K562 (cell line): ENCODE data around the gene KBTBD4. TPM values are rescaled to one million over a fixed set of nuclear protein-coding genes. Genes with fewer than 3 reads are reported as not detected.

Experiments
- BDP1 ChIP-seq: IDR thresholded peaks from 3 replicates; pipeline ENCODE4 v1.6.1; 2011; ENCODE audit not compliant: insufficient read length, insufficient read depth
- FOXO4 ChIP-seq: fragments of 450-650 bp; formaldehyde crosslinking; IDR thresholded peaks from 2 replicates; pipeline ENCODE4 v1.4.0; 2020; ENCODE audit warnings: mild to moderate bottlenecking, moderate library complexity
- GATA2 ChIP-seq: sonication (generic); formaldehyde crosslinking; IDR thresholded peaks from 2 replicates; pipeline ENCODE4 v1.4.0; 2020; ENCODE audit warnings: mild to moderate bottlenecking, missing genetic modification reagents
- HDAC2 ChIP-seq: fragments of 450-650 bp; IDR thresholded peaks from 2 replicates; pipeline ENCODE4 v1.6.1; 2016; ENCODE audit warnings: mild to moderate bottlenecking
- JUN ChIP-seq, 2 experiments: sonication (generic) in 1 of 2; formaldehyde crosslinking in 1 of 2; IDR thresholded peaks; 2 replicates each; pipeline versions ENCODE4 v1.6.1 to v1.8.0; 2012 to 2022; ENCODE audit warnings: borderline replicate concordance in 2 of 2, mild to moderate bottlenecking in 2 of 2, improper control_type of control experiment in 1 of 2, low read depth in 1 of 2, low read length in 1 of 2, missing genetic modification reagents in 1 of 2
- L3MBTL2 ChIP-seq: fragments of 450-650 bp; IDR thresholded peaks from 2 replicates; pipeline ENCODE4 v1.6.1; 2016; ENCODE audit warnings: mild to moderate bottlenecking, moderate library complexity
- PBX2 ChIP-seq, 2 experiments: IDR thresholded peaks in 1 of 2; conservative IDR thresholded peaks in 1 of 2; 2 replicates each; pipeline ENCODE4 v1.6.1; 2016; ENCODE audit warnings: low read depth in 2 of 2, mild to moderate bottlenecking in 1 of 2, missing compliant biosample characterization in 1 of 2, missing genetic modification characterization in 1 of 2, moderate library complexity in 1 of 2
- PKNOX1 ChIP-seq: fragments of 450-650 bp; IDR thresholded peaks from 2 replicates; pipeline ENCODE4 v1.6.1; 2016
- ZNF507 ChIP-seq: conservative IDR thresholded peaks from 2 replicates; pipeline ENCODE4 v1.6.1; 2017; ENCODE audit warnings: missing genetic modification characterization, missing compliant biosample characterization
- polyA plus RNA-seq, 8 experiments: library from polyadenylated mRNA; depleted of rRNA in 4 of 8; stranded (reverse) in 5 of 8; unstranded in 3 of 8; fragments of >200 nt; fragmentation: Nextera tagmentation in 2 of 8; fragmentation: Illumina TruSeq in 1 of 8; extraction: Ambion mirVana in 2 of 8; extraction: Trizol in 1 of 8; gene quantifications; 2 replicates each; pipeline versions ENCODE4 v1.2.1 to v1.2.3, GENCODE V29; 2011 to 2014; ENCODE audit warnings: inconsistent platforms in 1 of 8, missing spikeins in 1 of 8
- total RNA-seq, 7 experiments: library from RNA; depleted of rRNA in 6 of 7; stranded (reverse); fragments of >200 nt in 6 of 7; fragmentation: Illumina TruSeq in 2 of 7; extraction: Trizol in 2 of 7; gene quantifications; 2 replicates each; pipeline versions ENCODE4 v1.2.1 to v1.2.3, GENCODE V29; 2011 to 2021; ENCODE audit warnings: low replicate concordance in 1 of 7
- TF ChIP-seq, protein P1 (sequence below), 2 experiments: fragments of 450-650 bp in 1 of 2; sonication (generic) in 1 of 2; formaldehyde crosslinking in 1 of 2; IDR thresholded peaks; 2 replicates each; pipeline versions ENCODE4 v1.7.1 to v1.9.0; 2016 to 2022; ENCODE audit warnings: inconsistent platforms in 1 of 2, mild to moderate bottlenecking in 1 of 2, missing genetic modification reagents in 1 of 2
- TF ChIP-seq, protein P2 (sequence below): fragments of 250-450 bp; sonication (Bioruptor Pico); IDR thresholded peaks from 2 replicates; pipeline ENCODE4 v1.4.0; 2020

The KBTBD4 gene
- total and polyA plus RNA-seq, 9 of the 15 experiments (the other 6 are each of a cell fraction or from before 2014, with no cell fraction given) = 7.0 to 33.9 (median 13.3) TPM

- TF ChIP-seq PBX2 (CRISPR knock-in tag; IDR thresholded peaks at IDR 0.05; ENCODE audit: low read depth) (no peak), PBX2 (tag; conservative IDR thresholded peaks at IDR 0.05; ENCODE audit: low read depth) (no peak), HDAC2 (no peak), L3MBTL2 (no peak), BDP1 (no peak), FOXO4 (CRISPR knock-in tag) (no peak), ZNF507 (tag) (no peak), PKNOX1 (no peak), JUN (IDR thresholded peaks at IDR 0.05; ENCODE audit: borderline replicate concordance, low read depth, low read length) (no peak), JUN (CRISPR knock-in tag; IDR thresholded peaks at IDR 0.05; ENCODE audit: borderline replicate concordance) (no peak), GATA2 (CRISPR knock-in tag) (no peak)
- TF ChIP-seq, protein P1, sequence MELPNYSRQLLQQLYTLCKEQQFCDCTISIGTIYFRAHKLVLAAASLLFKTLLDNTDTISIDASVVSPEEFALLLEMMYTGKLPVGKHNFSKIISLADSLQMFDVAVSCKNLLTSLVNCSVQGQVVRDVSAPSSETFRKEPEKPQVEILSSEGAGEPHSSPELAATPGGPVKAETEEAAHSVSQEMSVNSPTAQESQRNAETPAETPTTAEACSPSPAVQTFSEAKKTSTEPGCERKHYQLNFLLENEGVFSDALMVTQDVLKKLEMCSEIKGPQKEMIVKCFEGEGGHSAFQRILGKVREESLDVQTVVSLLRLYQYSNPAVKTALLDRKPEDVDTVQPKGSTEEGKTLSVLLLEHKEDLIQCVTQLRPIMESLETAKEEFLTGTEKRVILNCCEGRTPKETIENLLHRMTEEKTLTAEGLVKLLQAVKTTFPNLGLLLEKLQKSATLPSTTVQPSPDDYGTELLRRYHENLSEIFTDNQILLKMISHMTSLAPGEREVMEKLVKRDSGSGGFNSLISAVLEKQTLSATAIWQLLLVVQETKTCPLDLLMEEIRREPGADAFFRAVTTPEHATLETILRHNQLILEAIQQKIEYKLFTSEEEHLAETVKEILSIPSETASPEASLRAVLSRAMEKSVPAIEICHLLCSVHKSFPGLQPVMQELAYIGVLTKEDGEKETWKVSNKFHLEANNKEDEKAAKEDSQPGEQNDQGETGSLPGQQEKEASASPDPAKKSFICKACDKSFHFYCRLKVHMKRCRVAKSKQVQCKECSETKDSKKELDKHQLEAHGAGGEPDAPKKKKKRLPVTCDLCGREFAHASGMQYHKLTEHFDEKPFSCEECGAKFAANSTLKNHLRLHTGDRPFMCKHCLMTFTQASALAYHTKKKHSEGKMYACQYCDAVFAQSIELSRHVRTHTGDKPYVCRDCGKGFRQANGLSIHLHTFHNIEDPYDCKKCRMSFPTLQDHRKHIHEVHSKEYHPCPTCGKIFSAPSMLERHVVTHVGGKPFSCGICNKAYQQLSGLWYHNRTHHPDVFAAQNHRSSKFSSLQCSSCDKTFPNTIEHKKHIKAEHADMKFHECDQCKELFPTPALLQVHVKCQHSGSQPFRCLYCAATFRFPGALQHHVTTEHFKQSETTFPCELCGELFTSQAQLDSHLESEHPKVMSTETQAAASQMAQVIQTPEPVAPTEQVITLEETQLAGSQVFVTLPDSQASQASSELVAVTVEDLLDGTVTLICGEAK (IDR thresholded peaks at IDR 0.05) = peak; percentile 47; the same call in 1 of the 2 replicates
- TF ChIP-seq, protein P1 (CRISPR knock-in tag; IDR thresholded peaks at IDR 0.05) = no peak
- TF ChIP-seq, protein P2, sequence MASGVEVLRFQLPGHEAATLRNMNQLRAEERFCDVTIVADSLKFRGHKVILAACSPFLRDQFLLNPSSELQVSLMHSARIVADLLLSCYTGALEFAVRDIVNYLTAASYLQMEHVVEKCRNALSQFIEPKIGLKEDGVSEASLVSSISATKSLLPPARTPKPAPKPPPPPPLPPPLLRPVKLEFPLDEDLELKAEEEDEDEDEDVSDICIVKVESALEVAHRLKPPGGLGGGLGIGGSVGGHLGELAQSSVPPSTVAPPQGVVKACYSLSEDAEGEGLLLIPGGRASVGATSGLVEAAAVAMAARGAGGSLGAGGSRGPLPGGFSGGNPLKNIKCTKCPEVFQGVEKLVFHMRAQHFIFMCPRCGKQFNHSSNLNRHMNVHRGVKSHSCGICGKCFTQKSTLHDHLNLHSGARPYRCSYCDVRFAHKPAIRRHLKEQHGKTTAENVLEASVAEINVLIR = no peak
These were observed 13.8 kb downstream of the KBTBD4 start (continued) for GRCh38 chr11:47564933-47565339.
